ENCODE results near the gene ATOH1.
A peak's percentile ranks its signal among the peaks of the same experiment; 100 is the strongest.

Gene ATOH1

GRCh38 chr4:93828332-93828994 lies at the start of gene ATOH1:
TSS of gene ATOH1 (plus strand) at chr4:93828753. CDS start at chr4:93828927, 174 bp downstream.
- no peak for DNase-seq (ENCODE audit: low spot score)

GRCh38 chr4:93779228-93779627 lies 49.3 kb upstream of the ATOH1 start:
- DNase-seq (ENCODE audit: low spot score), result no peak

GRCh38 chr4:93780080-93780479 lies 48.5 kb upstream of the ATOH1 start:
- DNase-seq (ENCODE audit: low spot score), result no peak

GRCh38 chr4:93781198-93781597 lies 47.4 kb upstream of the ATOH1 start:
- no peak for DNase-seq (ENCODE audit: low spot score)

GRCh38 chr4:93786149-93786548 lies 42.4 kb upstream of the ATOH1 start:
- no peak for DNase-seq (ENCODE audit: low spot score)

- DNase-seq (ENCODE audit: low spot score), result no peak
Measured at GRCh38 chr4:93788712-93789111, 39.8 kb upstream of the ATOH1 start.

GRCh38 chr4:93791570-93792195 lies 36.9 kb upstream of the ATOH1 start:
- peak; percentile 55 for DNase-seq (ENCODE audit: low spot score)

- DNase-seq (ENCODE audit: low spot score), result no peak
Measured at GRCh38 chr4:93802045-93802444, 26.5 kb upstream of the ATOH1 start.

- no peak for DNase-seq (ENCODE audit: low spot score)
Measured at GRCh38 chr4:93809773-93810172, 18.8 kb upstream of the ATOH1 start.

GRCh38 chr4:93810340-93810992 lies 18.1 kb upstream of the ATOH1 start:
- DNase-seq (ENCODE audit: low spot score), result no peak

- no peak for DNase-seq (ENCODE audit: low spot score)
Measured at GRCh38 chr4:93813092-93813491, 15.5 kb upstream of the ATOH1 start.

GRCh38 chr4:93814141-93814540 lies 14.4 kb upstream of the ATOH1 start:
- no peak for DNase-seq (ENCODE audit: low spot score)

- peak; percentile 56 for DNase-seq (ENCODE audit: low spot score)
Measured at GRCh38 chr4:93814722-93815121, 13.8 kb upstream of the ATOH1 start.

- DNase-seq (ENCODE audit: low spot score), result no peak
Measured at GRCh38 chr4:93825551-93826216, 2.9 kb upstream of the ATOH1 start.

GRCh38 chr4:93827272-93827947 lies 1.1 kb upstream of the ATOH1 start:
- DNase-seq (ENCODE audit: low spot score), result no peak

GRCh38 chr4:93828995-93829819 lies 654 bp downstream of the ATOH1 start:
- no peak for DNase-seq (ENCODE audit: low spot score)

- DNase-seq (ENCODE audit: low spot score), result no peak
Measured at GRCh38 chr4:93829820-93830687, 1.5 kb downstream of the ATOH1 start.

- no peak for DNase-seq (ENCODE audit: low spot score)
Measured at GRCh38 chr4:93831716-93832496, 3.4 kb downstream of the ATOH1 start.

GRCh38 chr4:93834249-93835066 lies 5.9 kb downstream of the ATOH1 start:
- no peak for DNase-seq (ENCODE audit: low spot score)

Measured in globus pallidus (tissue), 1 donor.